Uterus (tissue), 4 donors: Measurements from ENCODE around the gene STMND1. TPM values are rescaled to one million over a fixed set of nuclear protein-coding genes. Genes with fewer than 3 reads are reported as not detected.

ENCODE experiments used
- DNase-seq, 2 donors: peaks; one replicate each; pipeline ENCODE4 v3.0.0-alpha.2; 2019 to 2020
- H3K27ac ChIP-seq, 2 donors: fragments of 200-600 bp; sonication (generic); 1 replicate in 1 of 2; 2 replicates in 1 of 2; pipeline ENCODE4 v1.5.1; 2016 to 2018
- H3K27me3 ChIP-seq, 2 donors: fragments of 200-600 bp; sonication (generic); one replicate each; pipeline ENCODE4 v1.5.1; 2018 to 2019; ENCODE audit warnings: control low read depth in 1 of 2
- H3K36me3 ChIP-seq, 2 donors: fragments of 200-600 bp; sonication (generic); one replicate each; pipeline ENCODE4 v1.5.1; 2019; ENCODE audit warnings: control low read depth in 1 of 2
- H3K4me1 ChIP-seq, 2 donors: fragments of 200-600 bp; sonication (generic); one replicate each; pipeline ENCODE4 v1.5.1; 2018 to 2019; ENCODE audit warnings: control low read depth in 1 of 2
- H3K4me3 ChIP-seq, 2 donors: fragments of 200-600 bp; sonication (generic); 1 replicate in 1 of 2; 2 replicates in 1 of 2; pipeline ENCODE4 v1.5.1; 2018 to 2019; ENCODE audit warnings: mild to moderate bottlenecking in 1 of 2
- H3K9me3 ChIP-seq, 2 donors: fragments of 200-600 bp; sonication (generic); one replicate each; pipeline ENCODE4 v1.5.1; 2019; ENCODE audit warnings: control low read depth in 1 of 2
- POLR2A ChIP-seq, 2 donors: fragments of 450-650 bp; IDR thresholded peaks; one replicate each; pipeline ENCODE4 v1.6.1; 2016; ENCODE audit warnings: antibody characterized with exemption in 2 of 2, mild to moderate bottlenecking in 1 of 2, moderate library complexity in 1 of 2
- intact Hi-C: fragments of 100-400 bp; cut with DNase I; formaldehyde crosslinking; loops from one replicate; pipeline ENCODE4 v1.15.1; 2023; ENCODE audit warnings: low total_unique reads
- total RNA-seq, 4 donors: library from RNA; depleted of rRNA in 3 of 4; stranded (reverse); fragments of >200 nt in 3 of 4; gene quantifications; one replicate each; pipeline versions ENCODE4 v1.1.0 to v1.2.4, GENCODE V29; 2014 to 2023
- TF ChIP-seq, protein P1 (sequence below), 4 experiments: fragments of 200-600 bp in 2 of 4; fragments of 450-650 bp in 2 of 4; sonication (generic) in 2 of 4; IDR thresholded peaks; one replicate each; pipeline ENCODE4 v1.5.1; 2016 to 2019; ENCODE audit warnings: antibody characterized with exemption in 4 of 4, mild to moderate bottlenecking in 2 of 4, moderate library complexity in 1 of 4
- donor health status: DM: yes; HTN: yes; CAD: no.

STMND1 gene
- total RNA-seq, result 1 to 10 TPM in 1 of 4 donors, not detected in 3; 1.4 TPM

DNA sequence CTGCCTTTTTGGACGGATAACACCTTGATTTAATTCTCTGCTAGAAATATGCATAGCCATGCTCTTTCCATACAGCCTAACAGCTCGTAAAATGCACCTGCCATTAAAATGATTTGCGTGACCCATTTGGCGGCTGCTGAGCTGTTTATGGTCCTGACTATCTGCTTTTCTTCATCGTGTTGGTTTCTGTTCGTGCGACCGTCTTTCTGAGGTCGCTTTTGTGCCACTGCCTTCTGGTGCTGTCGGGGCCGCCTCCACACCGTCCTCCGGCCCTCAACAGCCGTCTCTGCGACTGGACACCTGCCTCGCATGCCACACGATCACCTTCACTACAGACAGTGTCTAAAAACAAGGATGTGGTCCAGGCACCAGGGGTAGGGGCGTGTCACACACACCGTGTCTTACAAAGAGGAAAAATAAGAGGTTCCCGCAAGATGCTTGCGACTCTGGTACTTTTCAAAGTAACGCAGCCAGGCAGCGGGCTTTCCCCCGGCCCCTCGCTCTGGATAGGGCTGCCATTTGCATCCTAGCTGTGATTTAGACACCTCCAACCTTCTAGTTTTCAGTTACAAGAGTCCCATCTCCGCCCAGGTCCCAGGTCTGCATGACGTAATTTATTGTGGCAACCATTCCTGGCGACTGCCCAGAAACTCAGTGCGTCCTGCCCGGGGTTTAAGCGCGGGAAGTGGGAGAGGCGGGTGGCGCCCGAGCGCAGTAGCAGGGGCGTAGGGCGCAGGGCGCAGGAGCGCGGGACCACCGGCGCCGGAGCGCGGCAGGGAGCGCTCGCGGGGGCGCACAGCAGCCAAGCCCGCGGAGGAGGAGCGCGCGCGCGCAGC is at the start of gene STMND1:
TSS of gene STMND1 (plus strand) at position 629 of the 836 bp plus-strand sequence. CDS start 208 bp downstream, outside the sequence.
- intact Hi-C loops, result no loop called here
- Histone ChIP-seq H3K27ac (no peak within 1 kb of the TSS), H3K4me3 (peak within 1 kb of the TSS; percentile 14 to 35), H3K27me3 (no peaks in the 10 kb centered on the region), H3K4me1 (no peaks in the 10 kb centered on the region), H3K9me3 (no peaks in the 10 kb centered on the region), H3K36me3 (no peaks in the 10 kb centered on the region)
- DNase-seq, result peak; percentile 41 to 43
- TF ChIP-seq POLR2A (IDR thresholded peaks at IDR 0.05), result no peak
- TF ChIP-seq, protein P1, sequence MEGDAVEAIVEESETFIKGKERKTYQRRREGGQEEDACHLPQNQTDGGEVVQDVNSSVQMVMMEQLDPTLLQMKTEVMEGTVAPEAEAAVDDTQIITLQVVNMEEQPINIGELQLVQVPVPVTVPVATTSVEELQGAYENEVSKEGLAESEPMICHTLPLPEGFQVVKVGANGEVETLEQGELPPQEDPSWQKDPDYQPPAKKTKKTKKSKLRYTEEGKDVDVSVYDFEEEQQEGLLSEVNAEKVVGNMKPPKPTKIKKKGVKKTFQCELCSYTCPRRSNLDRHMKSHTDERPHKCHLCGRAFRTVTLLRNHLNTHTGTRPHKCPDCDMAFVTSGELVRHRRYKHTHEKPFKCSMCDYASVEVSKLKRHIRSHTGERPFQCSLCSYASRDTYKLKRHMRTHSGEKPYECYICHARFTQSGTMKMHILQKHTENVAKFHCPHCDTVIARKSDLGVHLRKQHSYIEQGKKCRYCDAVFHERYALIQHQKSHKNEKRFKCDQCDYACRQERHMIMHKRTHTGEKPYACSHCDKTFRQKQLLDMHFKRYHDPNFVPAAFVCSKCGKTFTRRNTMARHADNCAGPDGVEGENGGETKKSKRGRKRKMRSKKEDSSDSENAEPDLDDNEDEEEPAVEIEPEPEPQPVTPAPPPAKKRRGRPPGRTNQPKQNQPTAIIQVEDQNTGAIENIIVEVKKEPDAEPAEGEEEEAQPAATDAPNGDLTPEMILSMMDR (IDR thresholded peaks at IDR 0.05), result no peak

DNA sequence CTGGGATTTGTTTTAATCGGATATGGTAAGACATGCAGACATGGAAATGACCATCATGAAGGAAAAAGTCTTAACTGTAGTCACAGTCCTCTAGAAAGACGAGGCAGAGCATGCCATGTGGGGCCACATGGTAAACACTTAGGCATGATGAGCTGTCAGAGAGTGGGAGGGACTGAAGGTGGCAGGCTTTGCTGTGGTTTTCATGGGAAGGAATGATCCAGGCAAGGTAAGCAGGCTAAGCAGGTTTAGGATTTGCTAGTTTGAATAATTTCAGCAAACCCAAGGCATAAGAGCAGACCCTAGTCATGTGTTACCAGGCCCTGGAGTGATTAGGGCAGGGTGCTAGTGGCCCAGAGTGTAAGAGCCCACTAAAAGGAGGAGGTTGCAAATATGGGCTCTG is 47.2 kb upstream of the STMND1 start:
- no peak overlapping the region for H3K27ac ChIP-seq
- no peaks in the 10 kb centered on the region for H3K27me3 ChIP-seq
- no peak overlapping the region for H3K4me3 ChIP-seq
- TF ChIP-seq, protein P1 (IDR thresholded peaks at IDR 0.05), result no peak
- no peak for TF ChIP-seq POLR2A (IDR thresholded peaks at IDR 0.05)
- no peaks in the 10 kb centered on the region for H3K36me3 ChIP-seq
- H3K9me3 ChIP-seq, result no peaks in the 10 kb centered on the region
- DNase-seq, result no peak
- H3K4me1 ChIP-seq, result no peaks in the 10 kb centered on the region
- intact Hi-C loops, result no loop called here

DNA sequence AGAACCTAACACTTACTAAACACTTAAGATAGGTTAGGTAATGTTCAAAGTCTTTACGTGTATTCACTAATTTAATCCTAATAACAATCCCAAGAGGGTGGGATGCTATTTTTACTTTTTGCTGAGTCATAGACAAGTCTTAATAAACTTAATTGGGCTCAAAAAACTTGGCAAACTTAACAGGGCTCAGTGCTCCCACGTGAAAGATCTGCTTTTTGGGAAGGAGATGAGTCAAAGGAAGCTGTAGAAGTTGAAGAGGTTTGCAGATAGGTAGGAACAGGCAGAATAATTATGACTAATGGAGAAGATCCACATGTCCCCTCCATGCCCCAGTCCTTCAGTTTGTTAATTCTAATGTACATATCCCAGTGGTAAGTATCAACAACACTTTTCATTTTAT is 44.5 kb upstream of the STMND1 start:
- TF ChIP-seq POLR2A (IDR thresholded peaks at IDR 0.05), result no peak
- TF ChIP-seq, protein P1 (IDR thresholded peaks at IDR 0.05), result no peak
- intact Hi-C loops, result no loop called here
- Histone ChIP-seq H3K27me3 (no peaks in the 10 kb centered on the region), H3K27ac (no peak overlapping the region), H3K36me3 (no peaks in the 10 kb centered on the region), H3K4me1 (no peaks in the 10 kb centered on the region), H3K9me3 (no peaks in the 10 kb centered on the region), H3K4me3 (no peak overlapping the region)
- no peak for DNase-seq

DNA sequence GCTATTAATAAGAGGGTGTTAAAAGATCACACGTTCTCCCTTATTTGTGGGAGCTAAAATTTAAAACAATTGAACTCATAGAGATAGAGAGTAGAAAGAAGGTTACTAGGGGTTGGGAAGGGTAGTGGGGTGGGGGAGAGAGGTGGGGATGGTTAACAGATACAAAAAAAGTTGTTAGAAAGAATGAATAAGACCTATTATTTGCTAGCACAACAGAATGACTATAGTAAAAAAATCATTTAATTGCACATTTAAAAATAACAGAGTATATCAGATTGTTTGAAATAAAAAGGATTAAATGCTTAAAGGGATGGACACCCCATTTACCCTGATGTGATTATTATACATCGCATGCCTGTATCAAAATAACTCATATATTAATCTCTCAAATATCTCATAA is 43.3 kb upstream of the STMND1 start:
- no peaks in the 10 kb centered on the region for H3K27me3 ChIP-seq
- no peak for TF ChIP-seq POLR2A (IDR thresholded peaks at IDR 0.05)
- TF ChIP-seq, protein P1 (IDR thresholded peaks at IDR 0.05), result no peak
- H3K4me3 ChIP-seq, result no peak overlapping the region
- intact Hi-C loops, result no loop called here
- H3K27ac ChIP-seq, result no peak overlapping the region
- DNase-seq, result no peak
- no peaks in the 10 kb centered on the region for H3K4me1 ChIP-seq
- H3K9me3 ChIP-seq, result no peaks in the 10 kb centered on the region
- H3K36me3 ChIP-seq, result no peaks in the 10 kb centered on the region

DNA sequence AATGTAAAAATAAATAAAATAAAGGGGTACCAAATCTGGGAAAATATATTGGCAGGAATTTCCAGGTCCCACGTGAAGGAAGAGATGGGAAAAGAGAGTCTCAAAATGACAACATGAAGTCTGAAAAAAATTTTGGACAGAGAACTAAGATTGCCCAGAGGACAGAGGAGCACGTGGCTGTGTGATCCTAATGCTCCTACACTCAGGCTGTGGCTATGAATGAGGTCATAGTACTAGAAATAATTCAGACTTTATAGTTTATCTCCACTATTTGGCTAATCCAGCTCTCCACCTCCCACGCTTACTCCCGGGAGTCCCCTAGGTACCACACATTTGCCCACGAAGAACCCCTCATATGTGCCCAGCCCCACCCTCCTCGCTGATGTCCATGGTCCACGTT is 42.8 kb upstream of the STMND1 start:
- no peak for DNase-seq
- no peaks in the 10 kb centered on the region for H3K9me3 ChIP-seq
- intact Hi-C loops, result no loop called here
- TF ChIP-seq, protein P1 (IDR thresholded peaks at IDR 0.05), result no peak
- TF ChIP-seq POLR2A (IDR thresholded peaks at IDR 0.05), result no peak
- H3K4me3 ChIP-seq, result no peak overlapping the region
- H3K4me1 ChIP-seq, result no peaks in the 10 kb centered on the region
- no peaks in the 10 kb centered on the region for H3K27me3 ChIP-seq
- H3K27ac ChIP-seq, result no peak overlapping the region
- no peaks in the 10 kb centered on the region for H3K36me3 ChIP-seq
